DND-41 (cell line): Measurements from ENCODE around the gene DNAJB13.

Experiments
- EZH2 ChIP-seq: IDR thresholded peaks from 3 replicates; pipeline ENCODE4 v1.6.1; 2012; ENCODE audit warnings: borderline replicate concordance, low read depth, mild to moderate bottlenecking, moderate library complexity, low read length, inconsistent platforms; ENCODE audit not compliant: severe bottlenecking
- TF ChIP-seq, protein P1 (sequence below): IDR thresholded peaks from 2 replicates; pipeline ENCODE4 v1.5.1; 2012; ENCODE audit warnings: borderline replicate concordance, low read length, moderate library complexity, mild to moderate bottlenecking; ENCODE audit not compliant: poor library complexity, severe bottlenecking; ENCODE audit errors: extremely low read depth

DNA sequence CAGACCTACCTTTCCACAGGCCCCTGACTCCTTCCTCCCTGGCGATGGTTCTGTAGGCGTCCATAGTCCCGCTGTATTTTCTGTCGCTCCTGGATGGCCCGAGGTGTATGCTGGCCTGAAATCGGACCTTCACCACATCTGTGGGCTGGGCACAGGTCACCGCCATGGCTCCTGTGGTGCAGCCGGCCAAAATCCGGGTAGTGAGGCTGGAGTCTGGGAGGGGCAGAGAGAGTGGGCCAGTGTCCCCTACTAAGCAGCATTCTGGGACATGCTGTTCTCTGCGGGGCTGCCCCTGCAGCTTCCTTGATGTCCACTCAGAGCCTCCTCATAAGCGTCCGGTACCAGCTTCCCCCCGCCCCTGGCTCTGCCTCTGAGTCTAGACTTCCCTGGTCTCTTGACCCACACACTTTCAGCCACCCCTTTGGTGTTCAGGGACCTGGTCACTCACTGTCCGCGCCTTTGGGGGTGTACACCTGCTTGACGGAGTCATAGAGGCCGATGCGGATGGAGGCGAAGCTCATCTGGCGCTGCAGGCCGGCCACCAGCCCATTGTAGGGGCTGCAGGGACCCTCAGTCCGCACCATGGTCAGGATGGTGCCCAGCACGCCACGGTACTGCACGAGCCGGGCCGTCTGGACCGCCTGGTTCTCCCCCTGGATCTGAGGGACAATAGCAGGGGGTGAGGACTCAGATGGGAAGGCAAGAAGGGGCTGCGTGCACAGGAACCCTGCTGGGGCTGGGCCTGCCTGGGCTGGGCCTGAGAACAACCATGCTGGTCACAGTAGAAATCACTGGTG is 55.1 kb downstream of the DNAJB13 start:
- no peak for TF ChIP-seq EZH2
- TF ChIP-seq, protein P1, sequence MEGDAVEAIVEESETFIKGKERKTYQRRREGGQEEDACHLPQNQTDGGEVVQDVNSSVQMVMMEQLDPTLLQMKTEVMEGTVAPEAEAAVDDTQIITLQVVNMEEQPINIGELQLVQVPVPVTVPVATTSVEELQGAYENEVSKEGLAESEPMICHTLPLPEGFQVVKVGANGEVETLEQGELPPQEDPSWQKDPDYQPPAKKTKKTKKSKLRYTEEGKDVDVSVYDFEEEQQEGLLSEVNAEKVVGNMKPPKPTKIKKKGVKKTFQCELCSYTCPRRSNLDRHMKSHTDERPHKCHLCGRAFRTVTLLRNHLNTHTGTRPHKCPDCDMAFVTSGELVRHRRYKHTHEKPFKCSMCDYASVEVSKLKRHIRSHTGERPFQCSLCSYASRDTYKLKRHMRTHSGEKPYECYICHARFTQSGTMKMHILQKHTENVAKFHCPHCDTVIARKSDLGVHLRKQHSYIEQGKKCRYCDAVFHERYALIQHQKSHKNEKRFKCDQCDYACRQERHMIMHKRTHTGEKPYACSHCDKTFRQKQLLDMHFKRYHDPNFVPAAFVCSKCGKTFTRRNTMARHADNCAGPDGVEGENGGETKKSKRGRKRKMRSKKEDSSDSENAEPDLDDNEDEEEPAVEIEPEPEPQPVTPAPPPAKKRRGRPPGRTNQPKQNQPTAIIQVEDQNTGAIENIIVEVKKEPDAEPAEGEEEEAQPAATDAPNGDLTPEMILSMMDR = no peak
